ENCODE measurements around the gene UBIAD1. TPM values are rescaled to one million over a fixed set of nuclear protein-coding genes. Genes with fewer than 3 reads are reported as not detected.

The UBIAD1 gene
- total and polyA plus RNA-seq, 2 of the 4 experiments (the other 2 are of a cell fraction), result 6.3 to 9.5 TPM

DNA sequence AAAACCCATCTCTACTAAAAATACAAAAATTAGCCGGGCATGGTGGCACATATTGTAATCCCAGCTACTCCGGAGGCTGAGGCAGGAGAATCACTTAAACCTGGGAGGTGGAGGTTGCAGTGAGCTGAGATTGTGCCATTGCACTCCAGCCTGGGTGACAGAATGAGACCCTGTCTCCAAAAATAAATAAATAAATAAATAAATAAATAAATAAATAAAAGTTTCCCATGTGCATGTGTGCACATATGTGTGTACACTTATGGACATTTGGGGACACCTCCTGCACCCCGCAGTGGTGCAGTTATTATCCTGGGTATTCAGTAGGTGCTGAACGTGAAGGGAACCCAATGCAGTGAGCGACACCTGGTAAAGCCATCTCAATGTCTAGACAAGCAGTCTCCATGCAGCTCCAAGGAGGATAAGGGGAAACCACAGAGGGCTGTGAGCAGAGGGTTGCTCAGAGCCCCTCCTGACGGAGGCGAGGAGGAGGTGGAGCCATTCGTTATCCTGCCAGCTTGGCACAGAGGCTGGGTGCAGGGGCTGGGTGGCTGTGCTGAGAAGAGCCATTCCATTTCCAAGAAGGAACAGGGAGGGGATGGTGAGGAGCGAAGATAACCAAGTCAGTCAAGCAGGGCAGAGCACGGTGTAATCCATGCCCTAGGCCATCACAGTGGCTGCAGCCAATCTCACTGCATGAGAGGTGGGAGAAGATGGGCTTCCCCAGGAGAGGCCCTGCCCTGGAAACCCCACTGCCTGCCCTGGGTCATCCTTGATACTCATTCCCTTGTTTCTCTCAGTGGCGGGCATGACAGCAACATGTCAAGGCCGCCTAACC is 25.6 kb downstream of the UBIAD1 start:
- H3K23ac ChIP-seq (ENCODE audit: low read depth, low read length), result no peak overlapping the region
- no peak overlapping the region for H3K4me2 ChIP-seq (ENCODE audit: low read depth, low read length)
- no peak overlapping the region for H3K4ac ChIP-seq (ENCODE audit: low read depth, low read length)
- no peak overlapping the region for H4K91ac ChIP-seq (ENCODE audit: insufficient read depth, low read depth, low read length)
- peaks cover 5% of the 10 kb centered on the region; the same call in 1 of the 2 replicates for H3K36me3 ChIP-seq (ENCODE audit: control insufficient read depth, insufficient read depth, low read length)
- H3K4me1 ChIP-seq (ENCODE audit: control insufficient read depth, insufficient read depth, low read length), result no peaks in the 10 kb centered on the region
- no peak overlapping the region for H2AK5ac ChIP-seq (ENCODE audit: low read depth, low read length)
- no peak overlapping the region for H2AFZ ChIP-seq (replicated peaks; ENCODE audit: low read length, poor library complexity)
- H4K5ac ChIP-seq (ENCODE audit: low read depth, low read length), result no peak overlapping the region
- no peak overlapping the region for H4K8ac ChIP-seq (ENCODE audit: low read depth in 2 of 2, low read length in 2 of 2)
- H3K18ac ChIP-seq (ENCODE audit: low read depth, low read length), result no peak overlapping the region
- no peak overlapping the region for H2BK120ac ChIP-seq (ENCODE audit: low read depth, low read length)
- WGBS, 2 experiments (ENCODE audit: extremely low coverage in 2 of 2, insufficient read length in 1 of 2), result 93% methylated on average over 3 of the region's 12 CpGs; no CpG with 5 or more reads in 1 of the 2 experiments
- H3K14ac ChIP-seq (replicated peaks; ENCODE audit: low read depth, low read length), result no peak overlapping the region
- DNase-seq (no peak), ATAC-seq (ENCODE audit: low read depth) (no peak)
- H3K27me3 ChIP-seq (ENCODE audit: control insufficient read depth, insufficient read depth, low read length), result no peaks in the 10 kb centered on the region
- dilution Hi-C loops (cut with HindIII; ENCODE audit: low sequenced_read_pairs, unreplicated experiment) (no loop called here), in situ Hi-C loops (cut with MboI; ENCODE audit: low sequenced_read_pairs) (no loop called here), intact Hi-C loops (cut with micrococcal nuclease) (no loop called here)
- no peak overlapping the region for H3K9ac ChIP-seq (ENCODE audit: low read depth, low read length)
- no peaks in the 10 kb centered on the region for H3K9me3 ChIP-seq (ENCODE audit: control insufficient read depth, insufficient read depth, low read length)
- no peak for TF ChIP-seq RCOR1 (IDR thresholded peaks at IDR 0.05; ENCODE audit: insufficient replicate concordance, low read length)
- TF ChIP-seq, protein P1, sequence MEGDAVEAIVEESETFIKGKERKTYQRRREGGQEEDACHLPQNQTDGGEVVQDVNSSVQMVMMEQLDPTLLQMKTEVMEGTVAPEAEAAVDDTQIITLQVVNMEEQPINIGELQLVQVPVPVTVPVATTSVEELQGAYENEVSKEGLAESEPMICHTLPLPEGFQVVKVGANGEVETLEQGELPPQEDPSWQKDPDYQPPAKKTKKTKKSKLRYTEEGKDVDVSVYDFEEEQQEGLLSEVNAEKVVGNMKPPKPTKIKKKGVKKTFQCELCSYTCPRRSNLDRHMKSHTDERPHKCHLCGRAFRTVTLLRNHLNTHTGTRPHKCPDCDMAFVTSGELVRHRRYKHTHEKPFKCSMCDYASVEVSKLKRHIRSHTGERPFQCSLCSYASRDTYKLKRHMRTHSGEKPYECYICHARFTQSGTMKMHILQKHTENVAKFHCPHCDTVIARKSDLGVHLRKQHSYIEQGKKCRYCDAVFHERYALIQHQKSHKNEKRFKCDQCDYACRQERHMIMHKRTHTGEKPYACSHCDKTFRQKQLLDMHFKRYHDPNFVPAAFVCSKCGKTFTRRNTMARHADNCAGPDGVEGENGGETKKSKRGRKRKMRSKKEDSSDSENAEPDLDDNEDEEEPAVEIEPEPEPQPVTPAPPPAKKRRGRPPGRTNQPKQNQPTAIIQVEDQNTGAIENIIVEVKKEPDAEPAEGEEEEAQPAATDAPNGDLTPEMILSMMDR (conservative IDR thresholded peaks at IDR 0.05; ENCODE audit: low read depth, low read length), result no peak
- TF ChIP-seq MXI1 (IDR thresholded peaks at IDR 0.05; ENCODE audit: borderline replicate concordance, low read depth, low read length), result no peak
- TF ChIP-seq, protein P2, sequence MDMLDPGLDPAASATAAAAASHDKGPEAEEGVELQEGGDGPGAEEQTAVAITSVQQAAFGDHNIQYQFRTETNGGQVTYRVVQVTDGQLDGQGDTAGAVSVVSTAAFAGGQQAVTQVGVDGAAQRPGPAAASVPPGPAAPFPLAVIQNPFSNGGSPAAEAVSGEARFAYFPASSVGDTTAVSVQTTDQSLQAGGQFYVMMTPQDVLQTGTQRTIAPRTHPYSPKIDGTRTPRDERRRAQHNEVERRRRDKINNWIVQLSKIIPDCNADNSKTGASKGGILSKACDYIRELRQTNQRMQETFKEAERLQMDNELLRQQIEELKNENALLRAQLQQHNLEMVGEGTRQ (IDR thresholded peaks at IDR 0.05; ENCODE audit: low read depth, low read length), result no peak
- TF ChIP-seq CHD1 (IDR thresholded peaks at IDR 0.05; ENCODE audit: low read depth, low read length), result no peak
- TF ChIP-seq ELK1 (IDR thresholded peaks at IDR 0.05; ENCODE audit: borderline replicate concordance, low read depth, low read length), result no peak
- TF ChIP-seq MAFK (IDR thresholded peaks at IDR 0.05; ENCODE audit: low read depth, low read length), result no peak
- no peak for TF ChIP-seq FOS (IDR thresholded peaks at IDR 0.05; ENCODE audit: low read depth, low read length)
- no peak for TF ChIP-seq SMC3 (IDR thresholded peaks at IDR 0.05; ENCODE audit: low read depth, low read length)
- no peak overlapping the region for H2BK15ac ChIP-seq (ENCODE audit: low read depth, low read length)
- H3K4me3 ChIP-seq (ENCODE audit: insufficient read depth, low read depth, low read length), result no peak overlapping the region
- peaks cover 5% of the 10 kb centered on the region; the same call in 1 of the 2 replicates for H3K9me1 ChIP-seq (ENCODE audit: insufficient read depth, low read length)
- H3K27ac ChIP-seq (ENCODE audit: insufficient read depth, low read length), result no peak overlapping the region
- no peak overlapping the region for H2AK9ac ChIP-seq (replicated peaks; ENCODE audit: low read depth, low read length, poor library complexity)
- ChIA-PET POLR2A (ENCODE audit: unreplicated experiment) (no interaction called here), CTCF (no interaction called here)
- no peak overlapping the region for H3K56ac ChIP-seq (ENCODE audit: extremely low read depth, insufficient read depth, low read length)
- no peak overlapping the region for H2BK5ac ChIP-seq (ENCODE audit: low read depth, low read length, poor library complexity, severe bottlenecking)
- no peaks in the 10 kb centered on the region for H3K79me1 ChIP-seq (ENCODE audit: low read depth in 1 of 2, low read length in 2 of 2)
- peaks cover 8% of the 10 kb centered on the region; the same call in 1 of the 2 replicates for H4K20me1 ChIP-seq (ENCODE audit: insufficient read depth, low read length)
- no peak overlapping the region for H2BK20ac ChIP-seq (ENCODE audit: low read depth, low read length)
- no TSS peak for BruUV-seq (replicated peaks)
